Activated naive CD8-positive, alpha-beta T cell treated with anti-CD3 and anti-CD28 coated beads, Interleukin-2, amount 10 ng/mL, durations not matched to agents 7 days and 5 days (primary cell): ENCODE data around the gene ARMCX6. TPM values are rescaled to one million over a fixed set of nuclear protein-coding genes. Genes with fewer than 3 reads are reported as not detected.
"Not testable (repeated sequence)": the region's sequence is repeated elsewhere in the genome, so short reads cannot be mapped to it uniquely, and the experiment has no call there.

Experiments
- ATAC-seq: fragments of 150-1000 bp; cut with Tn5 transposase; one replicate; pipeline ENCODE4 v1.10.0; 2021; ENCODE audit warnings: low read depth, moderate library complexity
- POLR2A ChIA-PET: fragments of 350-600 bp; sonication (Branson Sonifier 250); formaldehyde crosslinking; loops from one replicate; lab custom pipeline; 2021; ENCODE audit warnings: antibody characterized with exemption; lab: Charles Lee
- DNase-seq: peaks from one replicate; pipeline ENCODE4 v3.0.0; 2021
- H3K27ac Mint-ChIP-seq: one replicate; pipeline ENCODE4 v1.8.0; 2022; ENCODE audit warnings: mild to moderate bottlenecking, mixed read lengths
- H3K27me3 Mint-ChIP-seq: one replicate; pipeline ENCODE4 v1.8.0; 2022; ENCODE audit warnings: mild to moderate bottlenecking, moderate library complexity, mixed read lengths
- H3K36me3 Mint-ChIP-seq: one replicate; pipeline ENCODE4 v1.8.0; 2021; ENCODE audit warnings: mild to moderate bottlenecking, mixed read lengths
- H3K4me1 Mint-ChIP-seq: one replicate; pipeline ENCODE4 v1.8.0; 2021; ENCODE audit warnings: mixed read lengths
- H3K4me3 Mint-ChIP-seq: one replicate; pipeline ENCODE4 v1.8.0; 2022; ENCODE audit warnings: mild to moderate bottlenecking, moderate library complexity, mixed read lengths
- H3K9me3 Mint-ChIP-seq: one replicate; pipeline ENCODE4 v1.8.0; 2021; ENCODE audit warnings: mixed read lengths
- total RNA-seq, 2 experiments: library from RNA; stranded (reverse); gene quantifications; one replicate each; pipeline ENCODE4 v1.2.3, GENCODE V29; 2021

ARMCX6 gene
- total RNA-seq = 10 to 100 TPM; 37.5 to 37.7 TPM

GRCh38 chrX:101617211-101618191, at the start of gene ARMCX6:
Gene ARMCX6, minus strand, starts transcription at chrX:101618000. Its CDS starts 1,380 bp downstream, at chrX:101616620.
- Mint-ChIP-seq H3K4me3 (peak within 1 kb of the TSS; percentile 91), H3K27me3 (no peaks in the 10 kb centered on the region), H3K9me3 (no peaks in the 10 kb centered on the region), H3K36me3 (peaks cover 4% of the 10 kb centered on the region), H3K27ac (peak within 1 kb of the TSS; percentile 87), H3K4me1 (peaks cover 14% of the 10 kb centered on the region)
- peak; percentile 74 for DNase-seq
- POLR2A ChIA-PET = interaction anchor here (0.7 kb wide), 1 partner anchor 227 kb away, joined by 3 read pairs; the partner anchor contains the start of gene RPL36A
- peak; percentile 89 for ATAC-seq

GRCh38 chrX:101659601-101660063, 41.8 kb upstream of the ARMCX6 start, which contains the start of gene ARMCX2:
Gene ARMCX2, minus strand, starts transcription at chrX:101659850. Its CDS starts 2,262 bp downstream, at chrX:101657588.
- DNase-seq = no peak
- POLR2A ChIA-PET = no interaction called here
- peak within 1 kb of the TSS; percentile 58 for H3K27ac Mint-ChIP-seq
- H3K27me3 Mint-ChIP-seq = peaks cover 5% of the 10 kb centered on the region
- H3K4me3 Mint-ChIP-seq = peak within 1 kb of the TSS; percentile 81
- peak; percentile 33 for ATAC-seq
- no peaks in the 10 kb centered on the region for H3K9me3 Mint-ChIP-seq
- peaks cover 15% of the 10 kb centered on the region for H3K4me1 Mint-ChIP-seq
- no peaks in the 10 kb centered on the region for H3K36me3 Mint-ChIP-seq

GRCh38 chrX:101658661-101659491, 41.1 kb upstream of the ARMCX6 start:
- Mint-ChIP-seq H3K9me3 (no peaks in the 10 kb centered on the region), H3K27ac (peak overlapping the region; percentile 58), H3K27me3 (peaks cover 5% of the 10 kb centered on the region), H3K4me3 (peak overlapping the region; percentile 81), H3K4me1 (peaks cover 15% of the 10 kb centered on the region), H3K36me3 (peaks cover 2% of the 10 kb centered on the region)
- DNase-seq (peak; percentile 64), ATAC-seq (peak; percentile 79)
- POLR2A ChIA-PET = no interaction called here

- no peak overlapping the region for H3K4me3 Mint-ChIP-seq
- H3K36me3 Mint-ChIP-seq = peaks cover 2% of the 10 kb centered on the region
- ATAC-seq (no peak), DNase-seq (no peak)
- peaks cover 15% of the 10 kb centered on the region for H3K4me1 Mint-ChIP-seq
- POLR2A ChIA-PET = no interaction called here
- no peaks in the 10 kb centered on the region for H3K9me3 Mint-ChIP-seq
- H3K27me3 Mint-ChIP-seq = no peaks in the 10 kb centered on the region
- H3K27ac Mint-ChIP-seq = no peak overlapping the region
Measured at GRCh38 chrX:101657495-101657894, 39.7 kb upstream of the ARMCX6 start.

- POLR2A ChIA-PET = no interaction called here
- Mint-ChIP-seq H3K27me3 (no peaks in the 10 kb centered on the region), H3K9me3 (no peaks in the 10 kb centered on the region), H3K36me3 (peaks cover 2% of the 10 kb centered on the region), H3K27ac (no peak overlapping the region), H3K4me3 (no peak overlapping the region), H3K4me1 (peaks cover 15% of the 10 kb centered on the region)
- no peak for ATAC-seq
- no peak for DNase-seq
Measured at GRCh38 chrX:101656817-101657216, 39.0 kb upstream of the ARMCX6 start.

GRCh38 chrX:101655534-101655933, 37.7 kb upstream of the ARMCX6 start:
- Mint-ChIP-seq H3K27me3 (no peaks in the 10 kb centered on the region), H3K4me1 (peaks cover 15% of the 10 kb centered on the region), H3K27ac (peak overlapping the region; percentile 67), H3K9me3 (no peaks in the 10 kb centered on the region), H3K4me3 (peak overlapping the region; percentile 71), H3K36me3 (peaks cover 2% of the 10 kb centered on the region)
- ATAC-seq (peak; percentile 32), DNase-seq (no peak)
- POLR2A ChIA-PET = no interaction called here

- H3K4me1 Mint-ChIP-seq, H3K36me3 Mint-ChIP-seq, H3K9me3 Mint-ChIP-seq, H3K4me3 Mint-ChIP-seq, POLR2A ChIA-PET, H3K27me3 Mint-ChIP-seq, H3K27ac Mint-ChIP-seq, DNase-seq, ATAC-seq: not testable (repeated sequence)
Measured at GRCh38 chrX:101647716-101648115, 29.9 kb upstream of the ARMCX6 start.

GRCh38 chrX:101642093-101642492, 24.3 kb upstream of the ARMCX6 start:
- DNase-seq (no peak), ATAC-seq (no peak)
- Mint-ChIP-seq H3K4me1 (no peaks in the 10 kb centered on the region), H3K27me3 (no peaks in the 10 kb centered on the region), H3K9me3 (no peaks in the 10 kb centered on the region), H3K36me3 (no peaks in the 10 kb centered on the region), H3K4me3 (no peak overlapping the region), H3K27ac (no peak overlapping the region)
- POLR2A ChIA-PET = no interaction called here

- Mint-ChIP-seq H3K4me1 (no peaks in the 10 kb centered on the region), H3K9me3 (no peaks in the 10 kb centered on the region), H3K27ac (no peak overlapping the region), H3K27me3 (no peaks in the 10 kb centered on the region), H3K4me3 (no peak overlapping the region), H3K36me3 (no peaks in the 10 kb centered on the region)
- ATAC-seq (no peak), DNase-seq (no peak)
- POLR2A ChIA-PET = no interaction called here
Measured at GRCh38 chrX:101639583-101639982, 21.8 kb upstream of the ARMCX6 start.

GRCh38 chrX:101619364-101619763, 1.6 kb upstream of the ARMCX6 start:
- Mint-ChIP-seq H3K4me3 (no peak overlapping the region), H3K9me3 (no peaks in the 10 kb centered on the region), H3K4me1 (peaks cover 22% of the 10 kb centered on the region), H3K27me3 (no peaks in the 10 kb centered on the region), H3K27ac (no peak overlapping the region), H3K36me3 (peaks cover 9% of the 10 kb centered on the region)
- no peak for ATAC-seq
- DNase-seq = no peak
- POLR2A ChIA-PET = no interaction called here

GRCh38 chrX:101605728-101606127, 12.1 kb downstream of the ARMCX6 start:
- Mint-ChIP-seq H3K36me3 (no peaks in the 10 kb centered on the region), H3K4me1 (no peaks in the 10 kb centered on the region), H3K27me3 (peaks cover 2% of the 10 kb centered on the region), H3K27ac (no peak overlapping the region), H3K4me3 (no peak overlapping the region), H3K9me3 (no peaks in the 10 kb centered on the region)
- no peak for ATAC-seq
- no peak for DNase-seq
- POLR2A ChIA-PET = no interaction called here

- DNase-seq = no peak
- Mint-ChIP-seq H3K36me3 (no peaks in the 10 kb centered on the region), H3K9me3 (no peaks in the 10 kb centered on the region), H3K27ac (no peak overlapping the region), H3K4me1 (no peaks in the 10 kb centered on the region), H3K4me3 (no peak overlapping the region), H3K27me3 (peaks cover 2% of the 10 kb centered on the region)
- POLR2A ChIA-PET = no interaction called here
- no peak for ATAC-seq
Measured at GRCh38 chrX:101605146-101605545, 12.7 kb downstream of the ARMCX6 start.

- Mint-ChIP-seq H3K4me1 (no peaks in the 10 kb centered on the region), H3K27me3 (peaks cover 2% of the 10 kb centered on the region), H3K27ac (no peak overlapping the region), H3K4me3 (no peak overlapping the region), H3K9me3 (no peaks in the 10 kb centered on the region), H3K36me3 (no peaks in the 10 kb centered on the region)
- ATAC-seq (no peak), DNase-seq (no peak)
- POLR2A ChIA-PET = no interaction called here
Measured at GRCh38 chrX:101602077-101602476, 15.7 kb downstream of the ARMCX6 start.
